Suprapubic skin (tissue), 4 donors: ENCODE data around the gene KCTD18. TPM values are rescaled to one million over a fixed set of nuclear protein-coding genes. Genes with fewer than 3 reads are reported as not detected.
A peak's percentile ranks its signal among the peaks of the same experiment; 100 is the strongest.

Source experiments
- DNase-seq, 2 donors: peaks; one replicate each; pipeline ENCODE4 v3.0.0-alpha.2; 2019; ENCODE audit warnings: low spot score in 2 of 2
- H3K27ac ChIP-seq: fragments of 200-600 bp; sonication (generic); one replicate; pipeline ENCODE4 v1.5.1; 2019
- H3K27me3 ChIP-seq: fragments of 200-600 bp; sonication (generic); one replicate; pipeline ENCODE4 v1.5.1; 2019
- H3K36me3 ChIP-seq: fragments of 200-600 bp; sonication (generic); one replicate; pipeline ENCODE4 v1.5.1; 2019
- H3K4me1 ChIP-seq: fragments of 200-600 bp; sonication (generic); one replicate; pipeline ENCODE4 v1.5.1; 2019
- H3K4me3 ChIP-seq: fragments of 200-600 bp; sonication (generic); one replicate; pipeline ENCODE4 v1.5.1; 2019; ENCODE audit warnings: mild to moderate bottlenecking
- H3K9me3 ChIP-seq: fragments of 200-600 bp; sonication (generic); one replicate; pipeline ENCODE4 v1.5.1; 2019
- CTCF ChIP-seq, 2 donors: fragments of 200-600 bp in 1 of 2; fragments of 450-650 bp in 1 of 2; sonication (generic) in 1 of 2; IDR thresholded peaks; one replicate each; pipeline ENCODE4 v1.5.1; 2016 to 2019; ENCODE audit warnings: antibody characterized with exemption in 2 of 2, mild to moderate bottlenecking in 1 of 2, moderate library complexity in 1 of 2
- EP300 ChIP-seq: sonication (generic); formaldehyde crosslinking; IDR thresholded peaks from one replicate; pipeline ENCODE4 v1.6.1; 2017; ENCODE audit warnings: antibody characterized with exemption
- POLR2A ChIP-seq, 2 donors: fragments of 450-650 bp; IDR thresholded peaks; one replicate each; pipeline ENCODE4 v1.6.1; 2017; ENCODE audit warnings: antibody characterized with exemption in 2 of 2, mild to moderate bottlenecking in 2 of 2, moderate library complexity in 2 of 2
- POLR2AphosphoS5 ChIP-seq, 3 donors: sonication (generic); formaldehyde crosslinking; IDR thresholded peaks; one replicate each; pipeline ENCODE4 v1.6.1; 2017; ENCODE audit warnings: antibody characterized with exemption in 3 of 3
- WGBS: methylation state at CpG from one replicate; pipeline ENCODE4 v1.1.5; 2018; 5-methylcytosine and 5-hydroxymethylcytosine counted together
- total RNA-seq, 4 donors: library from RNA; depleted of rRNA; stranded (reverse); fragments of >200 nt; gene quantifications; one replicate each; pipeline ENCODE4 v1.1.0, GENCODE V29; 2016

Gene KCTD18
- total RNA-seq = 10 to 100 TPM; 14.0 to 22.8 (median 21.2) TPM

- H3K27me3 ChIP-seq = peaks cover 17% of the 10 kb centered on the region
- peak; percentile 94 to 95 for DNase-seq
- H3K36me3 ChIP-seq = peaks cover under 1% of the 10 kb centered on the region
- H3K4me3 ChIP-seq = peak within 1 kb of the TSS; percentile 97
- H3K27ac ChIP-seq = peak within 1 kb of the TSS; percentile 92
- no peak for TF ChIP-seq EP300
- TF ChIP-seq POLR2A (IDR thresholded peaks at IDR 0.05) = peak; percentile 85 to 86
- peak in 1 of 3 donors; percentile 81 for TF ChIP-seq POLR2AphosphoS5 (IDR thresholded peaks at IDR 0.05)
- peak; percentile 59 to 97 for TF ChIP-seq CTCF (IDR thresholded peaks at IDR 0.05)
- H3K9me3 ChIP-seq = no peaks in the 10 kb centered on the region
- 1% methylated on average over 11 of the region's 78 CpGs for WGBS
- H3K4me1 ChIP-seq = peaks cover 17% of the 10 kb centered on the region
Measured at GRCh38 chr2:200509612-200510433, at the start of gene KCTD18. TSS of gene KCTD18 (minus strand) at chr2:200510068. CDS start at chr2:200507016, 3,052 bp downstream.

GRCh38 chr2:200540793-200541192, 30.9 kb upstream of the KCTD18 start:
- Histone ChIP-seq H3K27ac (no peak overlapping the region), H3K9me3 (no peaks in the 10 kb centered on the region), H3K27me3 (no peaks in the 10 kb centered on the region), H3K36me3 (no peaks in the 10 kb centered on the region), H3K4me1 (no peaks in the 10 kb centered on the region), H3K4me3 (no peak overlapping the region)
- no peak for TF ChIP-seq EP300
- TF ChIP-seq POLR2A (IDR thresholded peaks at IDR 0.05) = no peak
- no peak for TF ChIP-seq POLR2AphosphoS5 (IDR thresholded peaks at IDR 0.05)
- no peak for TF ChIP-seq CTCF (IDR thresholded peaks at IDR 0.05)
- DNase-seq = no peak

DNA sequence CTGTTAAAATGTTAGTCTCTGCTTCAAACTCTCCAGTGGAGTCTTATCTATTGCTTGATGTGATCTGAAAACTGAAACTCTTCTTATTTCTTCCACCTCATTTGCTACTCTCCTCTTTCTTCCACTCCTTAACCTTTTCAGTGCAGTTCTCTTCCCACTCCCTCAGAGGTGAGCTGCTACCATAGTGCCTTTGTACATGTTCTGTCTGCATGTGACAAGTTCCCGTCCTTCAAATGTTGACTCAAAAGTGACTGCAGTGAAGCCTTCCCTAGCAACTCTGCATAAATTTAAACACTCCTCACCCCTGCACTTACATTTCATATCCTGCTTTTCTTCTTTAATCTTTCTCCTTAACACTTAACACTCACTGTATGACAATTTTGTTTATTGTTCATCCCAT, 28.3 kb upstream of the KCTD18 start:
- H3K36me3 ChIP-seq = no peaks in the 10 kb centered on the region
- H3K4me3 ChIP-seq = no peak overlapping the region
- no peak for TF ChIP-seq POLR2A (IDR thresholded peaks at IDR 0.05)
- TF ChIP-seq CTCF (IDR thresholded peaks at IDR 0.05) = no peak
- TF ChIP-seq POLR2AphosphoS5 (IDR thresholded peaks at IDR 0.05) = no peak
- no peak for TF ChIP-seq EP300
- no peaks in the 10 kb centered on the region for H3K9me3 ChIP-seq
- no peak for DNase-seq
- WGBS = 100% methylated on average over 1 of the region's 1 CpG
- no peaks in the 10 kb centered on the region for H3K27me3 ChIP-seq
- no peak overlapping the region for H3K27ac ChIP-seq
- no peaks in the 10 kb centered on the region for H3K4me1 ChIP-seq

GRCh38 chr2:200534572-200534971, 24.7 kb upstream of the KCTD18 start:
- no peaks in the 10 kb centered on the region for H3K9me3 ChIP-seq
- no peak for DNase-seq
- H3K4me1 ChIP-seq = no peaks in the 10 kb centered on the region
- H3K4me3 ChIP-seq = no peak overlapping the region
- H3K27me3 ChIP-seq = no peaks in the 10 kb centered on the region
- no peak for TF ChIP-seq POLR2AphosphoS5 (IDR thresholded peaks at IDR 0.05)
- no peak for TF ChIP-seq EP300
- no peak for TF ChIP-seq CTCF (IDR thresholded peaks at IDR 0.05)
- no peak for TF ChIP-seq POLR2A (IDR thresholded peaks at IDR 0.05)
- H3K27ac ChIP-seq = no peak overlapping the region
- no peaks in the 10 kb centered on the region for H3K36me3 ChIP-seq

DNA sequence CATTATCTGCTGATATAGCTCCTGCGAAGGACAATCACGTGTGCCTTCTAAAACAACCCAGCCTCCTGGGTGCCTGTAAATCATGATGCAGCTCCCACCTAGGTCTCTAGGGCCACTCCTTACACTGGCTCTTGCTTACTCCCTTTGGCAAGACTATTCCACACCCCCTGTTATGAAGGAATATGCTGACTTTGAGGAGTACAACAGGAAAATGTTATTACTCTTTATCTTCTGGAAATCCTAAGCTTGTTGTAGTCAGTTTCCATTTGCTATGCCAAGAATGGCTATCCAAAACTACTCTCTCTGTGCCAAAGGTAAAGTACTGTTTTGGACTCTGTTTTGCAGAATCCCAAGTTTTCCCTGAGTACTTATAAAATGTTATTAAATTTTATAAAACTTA, 23.9 kb upstream of the KCTD18 start:
- no peak for DNase-seq
- no peak for TF ChIP-seq EP300
- TF ChIP-seq CTCF (IDR thresholded peaks at IDR 0.05) = no peak
- TF ChIP-seq POLR2AphosphoS5 (IDR thresholded peaks at IDR 0.05) = no peak
- TF ChIP-seq POLR2A (IDR thresholded peaks at IDR 0.05) = no peak

More for the DNA sequence above, 23.9 kb upstream of the KCTD18 start:
- H3K4me1 ChIP-seq = no peaks in the 10 kb centered on the region
- no peak overlapping the region for H3K4me3 ChIP-seq
- no peaks in the 10 kb centered on the region for H3K9me3 ChIP-seq
- WGBS = 84% methylated on average over 2 of the region's 2 CpGs
- H3K27me3 ChIP-seq = no peaks in the 10 kb centered on the region
- no peaks in the 10 kb centered on the region for H3K36me3 ChIP-seq
- no peak overlapping the region for H3K27ac ChIP-seq
